ENCODE results near the gene PGGHG.

DNA sequence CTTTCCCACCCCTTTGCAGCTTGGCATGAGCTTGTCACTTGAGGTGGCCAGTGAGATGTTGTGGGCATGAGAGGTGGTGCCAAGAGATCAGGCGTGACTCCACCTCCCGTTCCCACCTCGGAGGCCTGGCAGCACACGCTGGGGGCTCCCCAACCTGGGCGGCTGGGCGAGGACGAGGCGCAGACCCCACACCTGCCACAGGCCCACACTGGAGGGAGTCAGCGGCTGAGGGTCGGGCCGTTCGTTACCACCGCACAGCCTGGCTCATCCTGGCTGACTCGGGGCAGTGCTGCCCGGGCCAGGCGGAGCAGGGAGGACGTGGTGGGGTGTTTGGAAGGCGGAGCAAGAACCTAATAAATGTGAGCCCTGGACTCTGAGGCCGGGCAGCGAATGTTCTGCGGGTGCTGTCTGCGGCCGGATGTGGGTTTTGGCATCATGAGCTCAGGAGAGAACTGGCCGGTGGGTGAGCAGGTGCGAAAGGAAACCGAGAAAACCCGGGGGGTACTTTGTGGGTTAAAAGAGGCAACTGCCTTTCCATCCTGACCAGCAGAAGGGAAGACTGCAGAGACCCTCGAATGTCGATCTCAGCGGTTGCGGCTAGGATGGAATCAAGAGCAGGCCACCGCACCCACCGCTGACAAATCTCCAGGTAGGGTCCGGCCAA is 41.9 kb downstream of the PGGHG start:
- TF ChIP-seq EP300 (IDR thresholded peaks at IDR 0.05) = no peak
- TF ChIP-seq, protein P1, sequence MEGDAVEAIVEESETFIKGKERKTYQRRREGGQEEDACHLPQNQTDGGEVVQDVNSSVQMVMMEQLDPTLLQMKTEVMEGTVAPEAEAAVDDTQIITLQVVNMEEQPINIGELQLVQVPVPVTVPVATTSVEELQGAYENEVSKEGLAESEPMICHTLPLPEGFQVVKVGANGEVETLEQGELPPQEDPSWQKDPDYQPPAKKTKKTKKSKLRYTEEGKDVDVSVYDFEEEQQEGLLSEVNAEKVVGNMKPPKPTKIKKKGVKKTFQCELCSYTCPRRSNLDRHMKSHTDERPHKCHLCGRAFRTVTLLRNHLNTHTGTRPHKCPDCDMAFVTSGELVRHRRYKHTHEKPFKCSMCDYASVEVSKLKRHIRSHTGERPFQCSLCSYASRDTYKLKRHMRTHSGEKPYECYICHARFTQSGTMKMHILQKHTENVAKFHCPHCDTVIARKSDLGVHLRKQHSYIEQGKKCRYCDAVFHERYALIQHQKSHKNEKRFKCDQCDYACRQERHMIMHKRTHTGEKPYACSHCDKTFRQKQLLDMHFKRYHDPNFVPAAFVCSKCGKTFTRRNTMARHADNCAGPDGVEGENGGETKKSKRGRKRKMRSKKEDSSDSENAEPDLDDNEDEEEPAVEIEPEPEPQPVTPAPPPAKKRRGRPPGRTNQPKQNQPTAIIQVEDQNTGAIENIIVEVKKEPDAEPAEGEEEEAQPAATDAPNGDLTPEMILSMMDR (IDR thresholded peaks at IDR 0.05) = no peak
- no peak for TF ChIP-seq POLR2AphosphoS5 (IDR thresholded peaks at IDR 0.05)

All from sigmoid colon (tissue), 4 donors.